Measurements from ENCODE around the gene MED9. TPM values are rescaled to one million over a fixed set of nuclear protein-coding genes. Genes with fewer than 3 reads are reported as not detected.

Gene MED9, protein sequence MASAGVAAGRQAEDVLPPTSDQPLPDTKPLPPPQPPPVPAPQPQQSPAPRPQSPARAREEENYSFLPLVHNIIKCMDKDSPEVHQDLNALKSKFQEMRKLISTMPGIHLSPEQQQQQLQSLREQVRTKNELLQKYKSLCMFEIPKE
- total RNA-seq: 10.1 and 13.0 TPM in 2 replicates

GRCh38 chr17:17476865-17477467, at the start of gene MED9:
Gene MED9, plus strand, starts transcription at chr17:17477000. Its CDS starts 42 bp downstream, at chr17:17477042.

GRCh38 chr17:17496189-17497064, 19.6 kb downstream of the MED9 start, which contains the start of gene RASD1:
Gene RASD1, minus strand, starts transcription at chr17:17496395. Its CDS starts 214 bp downstream, at chr17:17496181.

Small RNA genes within 50 kb of the gene (small RNA-seq; reads per million reads assigned to genes)
- not detected for gene RF00019 (ENCODE audit: low replicate concordance)

Other genes with a start within 250 kb of the MED9 start
- gene FLCN, start 239.8 kb upstream of the MED9 start, total RNA-seq: 57.3 and 81.0 TPM in 2 replicates
- 87.1 and 136 TPM in 2 replicates for gene COPS3, start 195.8 kb upstream of the MED9 start, total RNA-seq
- gene NT5M, start 173.6 kb upstream of the MED9 start, total RNA-seq: 0.29 and 0.44 TPM in 2 replicates
- 1.1 and 2.2 TPM in 2 replicates for gene RASD1, start 19.4 kb downstream of the MED9 start, total RNA-seq
- 29.3 and 33.0 TPM in 2 replicates for gene PEMT, start 114.7 kb downstream of the MED9 start, total RNA-seq
- gene RAI1, start 204.5 kb downstream of the MED9 start, total RNA-seq: 16.4 and 26.5 TPM in 2 replicates

All from placental pericyte (primary cell).